Common myeloid progenitor, CD34-positive (primary cell): ENCODE measurements around the gene CCDC183.
"Not testable (repeated sequence)": the region's sequence is repeated elsewhere in the genome, so short reads cannot be mapped to it uniquely, and the experiment has no call there.

Experiments used
- CTCF ChIA-PET: fragments of 350-600 bp; sonication (Branson Sonifier 250); formaldehyde crosslinking; loops from one replicate; lab custom pipeline; 2021; ENCODE audit warnings: antibody characterized with exemption; lab: Charles Lee
- POLR2A ChIA-PET: fragments of 350-600 bp; sonication (Branson Sonifier 250); formaldehyde crosslinking; loops from one replicate; lab custom pipeline; 2021; ENCODE audit warnings: antibody characterized with exemption; lab: Charles Lee
- DNase-seq, 3 donors: peaks; one replicate each; pipeline versions ENCODE4 v3.0.0 to v3.0.0-alpha.2; 2013
- H3K27ac ChIP-seq, 2 experiments: 1 replicate in 1 of 2; 2 replicates in 1 of 2; pipeline ENCODE4 v1.7.0; 2013; ENCODE audit warnings: inconsistent platforms in 2 of 2, low read length in 2 of 2, mild to moderate bottlenecking in 2 of 2, low read depth in 1 of 2, moderate library complexity in 1 of 2; ENCODE audit not compliant: severe bottlenecking in 2 of 2, insufficient read depth in 1 of 2, poor library complexity in 1 of 2
- H3K27me3 ChIP-seq, 5 experiments: replicated peaks in 2 of 5; 1 replicate in 3 of 5; 2 replicates in 2 of 5; pipeline versions ENCODE4 v1.6.1 to v1.7.0; 2013; ENCODE audit warnings: low read length in 4 of 5, mild to moderate bottlenecking in 2 of 5, moderate library complexity in 2 of 5, inconsistent platforms in 1 of 5; ENCODE audit not compliant: insufficient read depth in 5 of 5, control insufficient read depth in 4 of 5
- H3K36me3 ChIP-seq, 4 experiments: 1 replicate in 2 of 4; 2 replicates in 2 of 4; pipeline versions ENCODE4 v1.6.1 to v1.7.0; 2013; ENCODE audit warnings: low read length in 3 of 4, control low read depth in 1 of 4, mild to moderate bottlenecking in 1 of 4; ENCODE audit not compliant: control insufficient read depth in 4 of 4, insufficient read depth in 4 of 4
- H3K4me1 ChIP-seq, 4 experiments: 1 replicate in 3 of 4; 2 replicates in 1 of 4; pipeline versions ENCODE4 v1.6.1 to v1.7.1; 2013; ENCODE audit warnings: low read length in 3 of 4, mild to moderate bottlenecking in 3 of 4, control low read depth in 1 of 4, inconsistent platforms in 1 of 4, moderate library complexity in 1 of 4; ENCODE audit not compliant: control insufficient read depth in 4 of 4, insufficient read depth in 4 of 4; ENCODE audit errors: control extremely low read depth in 1 of 4
- H3K4me3 ChIP-seq, 7 experiments: 1 replicate in 4 of 7; 2 replicates in 3 of 7; pipeline versions ENCODE4 v1.5.1 to v1.7.0; 2013; ENCODE audit warnings: mild to moderate bottlenecking in 7 of 7, low read length in 6 of 7, moderate library complexity in 6 of 7, inconsistent platforms in 2 of 7, low read depth in 2 of 7, control low read depth in 1 of 7; ENCODE audit not compliant: insufficient read depth in 4 of 7, control insufficient read depth in 1 of 7; ENCODE audit errors: extremely low read depth in 1 of 7
- H3K9me3 ChIP-seq, 5 experiments: 1 replicate in 4 of 5; 2 replicates in 1 of 5; pipeline versions ENCODE4 v1.6.1 to v1.7.1; 2013; ENCODE audit warnings: low read length in 4 of 5, mild to moderate bottlenecking in 2 of 5, inconsistent platforms in 1 of 5, low read depth in 1 of 5, moderate library complexity in 1 of 5; ENCODE audit not compliant: control insufficient read depth in 4 of 5, insufficient read depth in 2 of 5; ENCODE audit errors: control extremely low read depth in 1 of 5
- WGBS: methylation state at CpG from one replicate; pipeline ENCODE4 v1.1.5; 2013; ENCODE audit not compliant: insufficient coverage; 5-methylcytosine and 5-hydroxymethylcytosine counted together

Gene CCDC183

DNA sequence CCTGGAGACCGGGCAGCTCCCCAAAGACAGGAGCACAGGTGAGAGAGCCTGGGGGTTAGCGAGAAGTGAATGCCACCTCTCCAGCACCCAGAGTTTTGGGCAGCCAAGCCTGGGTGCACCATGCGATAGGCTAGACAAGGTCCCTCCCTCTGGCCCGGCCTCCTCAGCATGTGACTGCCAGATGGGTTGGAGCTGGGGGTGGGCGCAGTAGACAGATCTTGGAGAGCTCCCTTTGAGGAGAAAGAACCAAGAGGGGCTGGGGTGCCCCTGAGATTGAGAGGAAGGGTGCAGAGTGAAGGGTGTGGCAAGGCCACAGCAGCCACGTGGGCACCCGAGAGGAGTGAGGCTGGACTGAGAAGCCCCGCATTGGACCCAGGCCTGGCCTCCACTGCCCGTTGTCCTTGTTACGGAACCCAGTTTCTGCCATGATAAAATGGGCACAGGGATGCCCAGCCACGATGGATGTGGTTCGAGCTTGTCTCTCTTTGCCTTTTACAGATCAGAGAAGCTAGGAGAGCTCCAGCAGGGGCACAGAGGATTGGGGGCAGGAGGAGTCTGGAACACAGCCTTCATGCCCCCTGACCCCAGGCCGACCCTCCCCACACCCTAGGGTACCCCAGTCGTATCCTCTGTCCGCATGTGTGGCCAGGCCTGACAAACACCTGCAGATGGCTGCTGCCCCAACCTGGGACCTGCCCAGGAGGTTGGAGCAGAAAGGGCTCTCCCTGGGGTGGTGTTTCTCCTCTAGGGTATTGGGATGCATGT, 3.6 kb upstream of the CCDC183 start:
- peaks cover 0 to 17% (median 4%) of the 10 kb centered on the region in 4 experiments for H3K36me3 ChIP-seq
- ChIA-PET CTCF (interaction anchor here (0.6 to 2.1 kb wide), 11 partner anchors 8 to 244 kb away, joined by 3 to 14 read pairs (median 3); partner anchors contain the start of gene RABL6), POLR2A (no interaction called here)
- peak overlapping the region in 6 of 7 experiments; percentile 16 to 91 (median 78) for H3K4me3 ChIP-seq
- DNase-seq = peak in 1 of 3 donors; percentile 21
- H3K27me3 ChIP-seq = peaks cover 0 to 11% (median 2%) of the 10 kb centered on the region in 5 experiments
- H3K9me3 ChIP-seq = no peaks in the 10 kb centered on the region
- peaks cover 0 to 38% (median 23%) of the 10 kb centered on the region in 4 experiments for H3K4me1 ChIP-seq
- peak overlapping the region in 1 of 2 experiments; percentile 83 for H3K27ac ChIP-seq
- 83% methylated on average over 10 of the region's 15 CpGs for WGBS

DNA sequence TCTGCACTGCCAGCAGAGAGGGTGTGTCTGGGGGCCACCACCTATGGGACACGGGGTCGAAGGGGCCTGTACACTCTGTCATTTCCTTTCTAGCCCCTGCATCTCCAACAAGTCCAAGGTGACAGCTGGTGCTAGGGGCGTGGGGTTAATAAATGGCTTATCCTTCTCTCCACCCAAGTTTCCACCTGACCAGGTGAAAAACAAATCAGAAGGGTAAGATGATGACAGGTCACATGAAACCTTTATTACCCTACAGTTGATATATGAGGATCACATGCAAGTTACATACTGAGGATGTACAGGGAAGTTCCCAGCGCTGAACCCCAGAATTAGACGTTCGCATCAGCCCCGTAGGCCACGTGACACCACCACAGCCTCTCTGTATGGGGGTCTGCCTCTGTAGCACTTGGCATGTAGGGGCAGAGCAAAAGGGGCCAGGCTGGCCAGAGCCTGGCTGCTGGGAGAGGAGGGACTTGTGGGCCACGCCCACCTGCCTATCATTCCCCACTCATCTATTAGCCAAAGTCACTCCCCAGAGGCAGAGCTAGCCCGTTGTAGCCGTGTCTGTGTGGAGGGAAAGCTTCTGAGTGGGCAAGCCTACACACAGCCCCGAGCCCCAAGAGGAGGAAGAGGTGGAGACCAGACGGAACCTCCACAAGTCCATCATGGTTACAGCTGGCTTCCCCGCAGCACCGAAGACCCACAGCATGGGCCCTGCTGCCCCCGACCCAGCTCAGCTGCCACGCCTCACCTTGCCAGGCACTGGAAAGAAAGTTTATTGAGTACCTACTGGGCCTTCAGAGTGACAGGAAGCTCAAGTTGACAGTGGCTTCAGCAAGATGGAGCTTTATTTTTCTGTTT, 2.8 kb upstream of the CCDC183 start:
- no peak overlapping the region for H3K4me3 ChIP-seq
- no peaks in the 10 kb centered on the region for H3K9me3 ChIP-seq
- H3K4me1 ChIP-seq = peaks cover 0 to 32% (median 20%) of the 10 kb centered on the region in 4 experiments
- H3K27me3 ChIP-seq = peaks cover 0 to 14% (median 2%) of the 10 kb centered on the region in 5 experiments
- H3K36me3 ChIP-seq = peaks cover 0 to 17% (median 4%) of the 10 kb centered on the region in 4 experiments
- ChIA-PET POLR2A (no interaction called here), CTCF (interaction anchor here (0.6 to 2.1 kb wide), 18 partner anchors 9 to 275 kb away, joined by 3 to 14 read pairs (median 3); partner anchors contain the start of gene RABL6)
- DNase-seq = no peak
- H3K27ac ChIP-seq = no peak overlapping the region
- WGBS = 80% methylated on average over 12 of the region's 17 CpGs

DNA sequence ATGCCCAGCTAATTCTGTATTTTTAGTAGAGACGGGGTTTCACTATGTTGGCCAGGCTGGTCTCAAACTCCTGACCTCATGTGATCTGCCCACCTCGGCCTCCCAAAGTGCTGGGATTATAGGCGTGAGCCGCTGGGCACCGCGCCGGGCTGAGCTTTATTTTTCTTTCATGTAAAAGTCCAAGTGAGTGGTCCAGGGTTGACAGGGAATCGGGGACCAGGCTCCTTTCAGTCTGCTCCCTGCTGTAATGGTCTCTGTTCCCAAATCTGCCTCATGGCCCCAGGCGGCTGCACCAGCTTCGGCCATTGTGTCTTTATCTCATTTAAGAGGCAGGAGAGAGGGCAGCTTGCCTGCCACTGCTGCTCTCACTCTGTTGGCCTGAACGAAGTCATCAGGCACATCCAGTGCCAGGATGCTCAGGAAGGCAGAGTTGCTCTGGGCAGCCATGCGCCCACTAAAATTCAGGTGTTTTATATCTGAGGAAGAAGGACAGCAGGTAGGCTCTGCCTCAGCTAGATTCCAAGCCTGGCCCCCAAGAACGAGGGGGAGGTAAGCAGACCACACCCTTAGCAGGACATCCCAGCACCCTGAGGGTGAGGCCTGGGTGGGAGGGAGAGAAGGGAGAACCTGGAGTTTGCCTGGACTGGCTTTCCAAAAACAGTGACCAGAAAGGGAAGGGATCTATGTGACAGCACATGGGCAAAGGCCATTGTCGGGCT, 1.7 kb upstream of the CCDC183 start:
- no peak for DNase-seq
- Histone ChIP-seq H3K27ac (no peak overlapping the region), H3K4me1 (peaks cover 0 to 34% (median 26%) of the 10 kb centered on the region in 4 experiments), H3K27me3 (peaks cover 0 to 23% (median 5%) of the 10 kb centered on the region in 5 experiments), H3K4me3 (no peak overlapping the region), H3K9me3 (no peaks in the 10 kb centered on the region), H3K36me3 (peaks cover 0 to 17% (median 4%) of the 10 kb centered on the region in 4 experiments)
- 94% methylated on average over 11 of the region's 14 CpGs for WGBS
- POLR2A ChIA-PET = no interaction called here
- CTCF ChIA-PET = interaction anchor here (0.8 to 2.0 kb wide), 11 partner anchors 8 to 274 kb away, joined by 3 to 7 read pairs (median 4); partner anchors contain the start of gene RABL6

DNA sequence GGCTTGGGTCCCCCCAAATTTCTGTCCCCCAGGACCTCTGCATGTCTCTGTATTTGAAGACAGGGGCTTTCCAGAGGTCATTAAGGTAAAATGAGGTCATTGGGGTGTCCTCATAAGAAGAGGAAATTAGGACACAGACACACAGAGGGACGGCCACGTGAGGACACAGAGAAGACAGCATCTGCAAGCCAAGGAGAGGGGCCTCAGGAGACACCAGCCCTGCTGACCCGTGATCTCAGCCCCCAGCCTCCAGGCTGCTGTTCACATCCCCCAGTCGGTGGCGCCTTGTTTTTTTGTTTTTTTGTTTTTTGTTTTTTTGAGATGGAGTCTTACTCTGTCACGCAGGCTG, 1.2 kb upstream of the CCDC183 start:
- no peak for DNase-seq
- Histone ChIP-seq H3K4me3 (no peak overlapping the region), H3K9me3 (no peaks in the 10 kb centered on the region), H3K27ac (no peak overlapping the region), H3K36me3 (peaks cover 0 to 17% (median 4%) of the 10 kb centered on the region in 4 experiments), H3K4me1 (peaks cover 0 to 39% (median 31%) of the 10 kb centered on the region in 4 experiments), H3K27me3 (peaks cover 0 to 24% (median 5%) of the 10 kb centered on the region in 5 experiments)
- CTCF ChIA-PET = interaction anchor here (1.7 to 2.0 kb wide), 2 partner anchors 18 to 20 kb away, joined by 4 to 5 read pairs; no protein-coding TSS in a partner anchor
- WGBS = 95% methylated on average over 4 of the region's 6 CpGs
- POLR2A ChIA-PET = no interaction called here

DNA sequence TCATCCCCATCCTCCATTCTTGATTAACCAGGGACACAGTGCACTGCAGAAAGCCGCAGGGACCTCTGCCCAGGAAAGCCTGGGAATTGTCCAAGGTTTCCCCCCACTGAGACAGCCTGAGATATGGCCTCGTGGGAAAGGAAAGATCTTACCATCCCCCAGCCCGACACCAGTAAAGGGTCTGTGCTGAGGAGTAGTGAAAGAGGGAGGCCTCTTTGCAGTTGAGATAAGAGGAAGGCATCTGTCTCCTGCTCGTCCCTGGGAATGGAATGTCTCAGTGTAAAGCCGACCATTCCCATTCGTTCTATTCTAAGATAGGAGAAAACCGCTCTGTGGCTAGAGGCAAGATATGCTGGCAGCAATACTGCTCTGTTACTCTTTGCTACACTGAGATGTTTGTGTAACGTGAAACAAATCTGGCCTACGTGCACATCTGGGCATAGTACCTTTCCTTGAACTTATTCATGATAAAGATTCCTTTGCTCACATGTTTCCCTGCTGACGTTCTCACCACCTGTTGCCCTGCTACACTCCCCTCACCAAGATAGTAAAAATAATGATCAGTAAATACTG, 723 bp downstream of the CCDC183 start:
- H3K36me3 ChIP-seq = peaks cover 0 to 17% (median 4%) of the 10 kb centered on the region in 4 experiments
- H3K4me1 ChIP-seq = peaks cover 0 to 41% (median 34%) of the 10 kb centered on the region in 4 experiments
- WGBS = 50% methylated on average over 9 of the region's 10 CpGs
- H3K27ac ChIP-seq, H3K4me3 ChIP-seq, DNase-seq, H3K9me3 ChIP-seq, POLR2A ChIA-PET, CTCF ChIA-PET: not testable (repeated sequence)
- H3K27me3 ChIP-seq = peaks cover 0 to 24% (median 5%) of the 10 kb centered on the region in 5 experiments

DNA sequence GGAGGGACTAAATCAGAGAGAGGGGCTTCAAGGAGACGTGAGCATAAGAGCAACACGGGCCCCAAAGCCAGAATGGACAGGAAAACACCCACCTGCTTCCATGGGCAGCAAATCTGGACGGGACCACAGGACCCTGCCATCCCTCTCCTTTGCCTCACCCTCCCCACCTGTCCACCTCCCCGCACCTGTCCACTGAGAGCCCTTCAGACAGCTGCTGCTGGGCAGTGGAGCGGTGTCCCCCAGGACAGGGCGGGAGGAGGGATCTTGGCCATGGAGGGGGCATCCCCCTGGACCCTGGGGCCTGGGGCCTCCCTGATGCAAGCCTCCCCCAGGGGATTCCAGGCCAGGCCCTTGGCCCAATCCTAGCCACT, 2.6 kb downstream of the CCDC183 start:
- peaks cover 0 to 26% (median 5%) of the 10 kb centered on the region in 5 experiments for H3K27me3 ChIP-seq
- no peak overlapping the region for H3K27ac ChIP-seq
- H3K9me3 ChIP-seq = no peaks in the 10 kb centered on the region
- 94% methylated on average over 3 of the region's 6 CpGs for WGBS
- POLR2A ChIA-PET = no interaction called here
- peaks cover 0 to 2% (median 0%) of the 10 kb centered on the region in 4 experiments for H3K36me3 ChIP-seq
- CTCF ChIA-PET = interaction anchor here (1.1 kb wide), 1 partner anchor 11 kb away, joined by 4 read pairs; no protein-coding TSS in a partner anchor
- no peak overlapping the region for H3K4me3 ChIP-seq
- DNase-seq = no peak
- H3K4me1 ChIP-seq = peaks cover 0 to 27% (median 25%) of the 10 kb centered on the region in 4 experiments
